Uterus (tissue), 4 donors: ENCODE measurements around the gene TBX20. TPM values are rescaled to one million over a fixed set of nuclear protein-coding genes. Genes with fewer than 3 reads are reported as not detected.

Source experiments
- DNase-seq, 2 donors: peaks; one replicate each; pipeline ENCODE4 v3.0.0-alpha.2; 2019 to 2020
- H3K27ac ChIP-seq, 2 donors: fragments of 200-600 bp; sonication (generic); 1 replicate in 1 of 2; 2 replicates in 1 of 2; pipeline ENCODE4 v1.5.1; 2016 to 2018
- H3K27me3 ChIP-seq, 2 donors: fragments of 200-600 bp; sonication (generic); one replicate each; pipeline ENCODE4 v1.5.1; 2018 to 2019; ENCODE audit warnings: control low read depth in 1 of 2
- H3K36me3 ChIP-seq, 2 donors: fragments of 200-600 bp; sonication (generic); one replicate each; pipeline ENCODE4 v1.5.1; 2019; ENCODE audit warnings: control low read depth in 1 of 2
- H3K4me1 ChIP-seq, 2 donors: fragments of 200-600 bp; sonication (generic); one replicate each; pipeline ENCODE4 v1.5.1; 2018 to 2019; ENCODE audit warnings: control low read depth in 1 of 2
- H3K4me3 ChIP-seq, 2 donors: fragments of 200-600 bp; sonication (generic); 1 replicate in 1 of 2; 2 replicates in 1 of 2; pipeline ENCODE4 v1.5.1; 2018 to 2019; ENCODE audit warnings: mild to moderate bottlenecking in 1 of 2
- H3K9me3 ChIP-seq, 2 donors: fragments of 200-600 bp; sonication (generic); one replicate each; pipeline ENCODE4 v1.5.1; 2019; ENCODE audit warnings: control low read depth in 1 of 2
- POLR2A ChIP-seq, 2 donors: fragments of 450-650 bp; IDR thresholded peaks; one replicate each; pipeline ENCODE4 v1.6.1; 2016; ENCODE audit warnings: antibody characterized with exemption in 2 of 2, mild to moderate bottlenecking in 1 of 2, moderate library complexity in 1 of 2
- intact Hi-C: fragments of 100-400 bp; cut with DNase I; formaldehyde crosslinking; loops from one replicate; pipeline ENCODE4 v1.15.1; 2023; ENCODE audit warnings: low total_unique reads
- total RNA-seq, 4 donors: library from RNA; depleted of rRNA in 3 of 4; stranded (reverse); fragments of >200 nt in 3 of 4; gene quantifications; one replicate each; pipeline versions ENCODE4 v1.1.0 to v1.2.4, GENCODE V29; 2014 to 2023
- TF ChIP-seq, protein P1 (sequence below), 4 experiments: fragments of 200-600 bp in 2 of 4; fragments of 450-650 bp in 2 of 4; sonication (generic) in 2 of 4; IDR thresholded peaks; one replicate each; pipeline ENCODE4 v1.5.1; 2016 to 2019; ENCODE audit warnings: antibody characterized with exemption in 4 of 4, mild to moderate bottlenecking in 2 of 4, moderate library complexity in 1 of 4
- donor health status: DM: yes; HTN: yes; CAD: no.

TBX20 gene
- total RNA-seq, 4 donors from 2014 or later = 0.41 TPM; not detected in 3

- DNase-seq = no peak
- no peaks in the 10 kb centered on the region for H3K36me3 ChIP-seq
- H3K27ac ChIP-seq = no peak overlapping the region
- intact Hi-C loops = no loop called here
- H3K9me3 ChIP-seq = no peaks in the 10 kb centered on the region
- no peaks in the 10 kb centered on the region for H3K4me1 ChIP-seq
- no peak overlapping the region for H3K4me3 ChIP-seq
- peaks cover 0 to 31% of the 10 kb centered on the region in 2 donors for H3K27me3 ChIP-seq
- TF ChIP-seq, protein P1, sequence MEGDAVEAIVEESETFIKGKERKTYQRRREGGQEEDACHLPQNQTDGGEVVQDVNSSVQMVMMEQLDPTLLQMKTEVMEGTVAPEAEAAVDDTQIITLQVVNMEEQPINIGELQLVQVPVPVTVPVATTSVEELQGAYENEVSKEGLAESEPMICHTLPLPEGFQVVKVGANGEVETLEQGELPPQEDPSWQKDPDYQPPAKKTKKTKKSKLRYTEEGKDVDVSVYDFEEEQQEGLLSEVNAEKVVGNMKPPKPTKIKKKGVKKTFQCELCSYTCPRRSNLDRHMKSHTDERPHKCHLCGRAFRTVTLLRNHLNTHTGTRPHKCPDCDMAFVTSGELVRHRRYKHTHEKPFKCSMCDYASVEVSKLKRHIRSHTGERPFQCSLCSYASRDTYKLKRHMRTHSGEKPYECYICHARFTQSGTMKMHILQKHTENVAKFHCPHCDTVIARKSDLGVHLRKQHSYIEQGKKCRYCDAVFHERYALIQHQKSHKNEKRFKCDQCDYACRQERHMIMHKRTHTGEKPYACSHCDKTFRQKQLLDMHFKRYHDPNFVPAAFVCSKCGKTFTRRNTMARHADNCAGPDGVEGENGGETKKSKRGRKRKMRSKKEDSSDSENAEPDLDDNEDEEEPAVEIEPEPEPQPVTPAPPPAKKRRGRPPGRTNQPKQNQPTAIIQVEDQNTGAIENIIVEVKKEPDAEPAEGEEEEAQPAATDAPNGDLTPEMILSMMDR (IDR thresholded peaks at IDR 0.05) = no peak
- no peak for TF ChIP-seq POLR2A (IDR thresholded peaks at IDR 0.05)
These were observed 9.5 kb upstream of the TBX20 start for GRCh38 chr7:35263396-35263795.

DNA sequence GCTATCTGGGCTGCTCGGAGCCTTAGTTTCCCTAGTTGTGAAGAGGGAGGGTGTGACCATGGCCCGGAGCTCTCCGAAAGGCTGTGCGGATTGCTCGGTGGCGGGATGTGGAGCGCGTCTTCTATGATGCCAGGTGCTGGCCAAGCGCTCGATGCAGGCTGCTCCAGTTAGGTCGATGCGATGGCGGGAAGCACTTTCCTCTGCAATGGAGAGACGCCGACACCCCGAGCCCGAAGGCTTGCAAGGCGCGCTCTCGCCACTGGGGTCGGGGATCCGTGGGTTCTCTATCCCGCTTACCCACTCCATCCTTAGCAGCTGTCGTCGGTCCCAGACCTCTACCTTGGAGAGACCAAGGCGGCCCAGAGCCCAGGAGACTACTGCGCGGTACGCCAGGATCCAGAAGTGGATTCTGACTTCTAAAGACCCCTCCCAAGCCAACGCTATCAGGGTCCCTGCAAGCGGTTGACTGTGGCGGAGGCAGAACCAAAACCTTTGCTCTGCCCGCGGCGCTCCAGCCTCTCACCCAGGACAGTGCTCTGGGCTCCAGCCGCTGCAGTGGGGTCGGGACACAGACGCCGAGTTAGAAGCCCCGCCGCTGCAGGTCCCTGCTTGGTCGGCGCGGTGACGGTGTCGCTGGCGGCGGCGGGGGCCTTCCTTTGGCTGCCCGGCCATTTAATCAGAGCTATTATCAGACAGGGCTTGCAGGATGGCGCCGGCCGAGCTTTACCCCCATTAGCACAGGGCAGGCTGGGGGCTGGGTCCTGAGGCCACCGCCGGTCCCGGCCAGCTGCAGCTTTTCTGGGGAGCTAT, 7.8 kb upstream of the TBX20 start:
- DNase-seq = no peak
- intact Hi-C loops = no loop called here
- Histone ChIP-seq H3K27me3 (peaks cover 0 to 45% of the 10 kb centered on the region in 2 donors), H3K9me3 (no peaks in the 10 kb centered on the region), H3K27ac (no peak overlapping the region), H3K36me3 (no peaks in the 10 kb centered on the region), H3K4me3 (no peak overlapping the region), H3K4me1 (no peaks in the 10 kb centered on the region)
- TF ChIP-seq POLR2A (IDR thresholded peaks at IDR 0.05) = no peak
- TF ChIP-seq, protein P1 (IDR thresholded peaks at IDR 0.05) = no peak

- DNase-seq = no peak
- peaks cover 0 to 51% of the 10 kb centered on the region in 2 donors for H3K27me3 ChIP-seq
- H3K4me1 ChIP-seq = no peaks in the 10 kb centered on the region
- no peak overlapping the region for H3K4me3 ChIP-seq
- intact Hi-C loops = no loop called here
- H3K27ac ChIP-seq = no peak overlapping the region
- no peak for TF ChIP-seq POLR2A (IDR thresholded peaks at IDR 0.05)
- TF ChIP-seq, protein P1 (IDR thresholded peaks at IDR 0.05) = no peak
- H3K36me3 ChIP-seq = no peaks in the 10 kb centered on the region
- H3K9me3 ChIP-seq = no peaks in the 10 kb centered on the region
These were observed 7.1 kb upstream of the TBX20 start for GRCh38 chr7:35261041-35261440.

GRCh38 chr7:35260246-35260645, 6.3 kb upstream of the TBX20 start:
- Histone ChIP-seq H3K4me1 (no peaks in the 10 kb centered on the region), H3K27ac (no peak overlapping the region), H3K9me3 (no peaks in the 10 kb centered on the region), H3K27me3 (peaks cover 0 to 57% of the 10 kb centered on the region in 2 donors), H3K4me3 (no peak overlapping the region), H3K36me3 (no peaks in the 10 kb centered on the region)
- intact Hi-C loops = no loop called here
- no peak for TF ChIP-seq POLR2A (IDR thresholded peaks at IDR 0.05)
- TF ChIP-seq, protein P1 (IDR thresholded peaks at IDR 0.05) = no peak
- DNase-seq = no peak

DNA sequence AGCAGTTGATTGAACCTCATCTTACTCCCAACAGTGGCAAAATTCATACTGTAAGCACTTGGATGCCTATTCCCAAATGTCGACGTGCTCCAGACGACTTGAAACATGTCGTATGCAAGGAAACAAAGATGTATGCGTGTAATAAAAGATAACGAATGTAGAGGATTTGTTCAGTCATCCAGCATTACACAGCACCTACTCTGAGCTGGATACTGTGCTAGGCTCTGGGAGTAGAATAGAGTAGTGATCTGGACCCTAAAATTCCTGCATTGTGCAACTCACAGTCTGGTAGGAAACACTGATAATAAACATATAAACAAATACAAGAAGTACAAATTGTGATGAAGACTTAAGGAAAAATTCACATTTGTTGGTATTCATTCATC, 5.6 kb upstream of the TBX20 start:
- no peak for TF ChIP-seq POLR2A (IDR thresholded peaks at IDR 0.05)
- TF ChIP-seq, protein P1 (IDR thresholded peaks at IDR 0.05) = no peak
- H3K9me3 ChIP-seq = no peaks in the 10 kb centered on the region
- peaks cover 0 to 64% of the 10 kb centered on the region in 2 donors for H3K27me3 ChIP-seq
- H3K27ac ChIP-seq = no peak overlapping the region
- intact Hi-C loops = no loop called here
- no peak for DNase-seq
- H3K36me3 ChIP-seq = no peaks in the 10 kb centered on the region
- no peaks in the 10 kb centered on the region for H3K4me1 ChIP-seq
- H3K4me3 ChIP-seq = no peak overlapping the region
